Measurements from ENCODE around the gene TRPM3.

Gene TRPM3

DNA sequence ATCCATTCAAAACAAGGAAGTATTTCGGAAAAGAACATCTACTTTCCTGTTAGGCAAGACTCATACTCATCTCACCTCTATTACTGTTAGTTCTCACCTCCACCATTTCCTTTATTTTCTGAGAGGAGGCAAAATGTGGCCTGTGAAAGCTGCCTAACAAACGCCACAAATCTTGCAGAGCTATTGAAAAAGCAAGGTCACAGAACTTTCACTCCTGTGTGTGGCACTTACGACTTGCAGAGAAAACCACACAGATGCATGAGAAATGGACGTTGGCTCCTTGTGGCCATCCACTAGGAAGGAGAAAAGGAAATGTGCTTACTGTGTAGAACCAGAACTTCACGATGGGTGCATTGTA lies 511.2 kb downstream of the TRPM3 start:
- TF ChIP-seq, protein P1, sequence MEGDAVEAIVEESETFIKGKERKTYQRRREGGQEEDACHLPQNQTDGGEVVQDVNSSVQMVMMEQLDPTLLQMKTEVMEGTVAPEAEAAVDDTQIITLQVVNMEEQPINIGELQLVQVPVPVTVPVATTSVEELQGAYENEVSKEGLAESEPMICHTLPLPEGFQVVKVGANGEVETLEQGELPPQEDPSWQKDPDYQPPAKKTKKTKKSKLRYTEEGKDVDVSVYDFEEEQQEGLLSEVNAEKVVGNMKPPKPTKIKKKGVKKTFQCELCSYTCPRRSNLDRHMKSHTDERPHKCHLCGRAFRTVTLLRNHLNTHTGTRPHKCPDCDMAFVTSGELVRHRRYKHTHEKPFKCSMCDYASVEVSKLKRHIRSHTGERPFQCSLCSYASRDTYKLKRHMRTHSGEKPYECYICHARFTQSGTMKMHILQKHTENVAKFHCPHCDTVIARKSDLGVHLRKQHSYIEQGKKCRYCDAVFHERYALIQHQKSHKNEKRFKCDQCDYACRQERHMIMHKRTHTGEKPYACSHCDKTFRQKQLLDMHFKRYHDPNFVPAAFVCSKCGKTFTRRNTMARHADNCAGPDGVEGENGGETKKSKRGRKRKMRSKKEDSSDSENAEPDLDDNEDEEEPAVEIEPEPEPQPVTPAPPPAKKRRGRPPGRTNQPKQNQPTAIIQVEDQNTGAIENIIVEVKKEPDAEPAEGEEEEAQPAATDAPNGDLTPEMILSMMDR (IDR thresholded peaks at IDR 0.05; ENCODE audit: low read depth, low read length, missing control alignments): no peak
- Histone ChIP-seq H3K36me3 (replicated peaks) (no peaks in the 10 kb centered on the region), H3K4me3 (ENCODE audit: low read depth, low read length) (no peak overlapping the region), H3K27ac (no peak overlapping the region), H3K27me3 (replicated peaks) (no peaks in the 10 kb centered on the region)
- in situ Hi-C loops (cut with HindIII; ENCODE audit: low pct_ligation_motif_present, low sequenced_read_pairs): no loop called here
- no peak for DNase-seq

DNA sequence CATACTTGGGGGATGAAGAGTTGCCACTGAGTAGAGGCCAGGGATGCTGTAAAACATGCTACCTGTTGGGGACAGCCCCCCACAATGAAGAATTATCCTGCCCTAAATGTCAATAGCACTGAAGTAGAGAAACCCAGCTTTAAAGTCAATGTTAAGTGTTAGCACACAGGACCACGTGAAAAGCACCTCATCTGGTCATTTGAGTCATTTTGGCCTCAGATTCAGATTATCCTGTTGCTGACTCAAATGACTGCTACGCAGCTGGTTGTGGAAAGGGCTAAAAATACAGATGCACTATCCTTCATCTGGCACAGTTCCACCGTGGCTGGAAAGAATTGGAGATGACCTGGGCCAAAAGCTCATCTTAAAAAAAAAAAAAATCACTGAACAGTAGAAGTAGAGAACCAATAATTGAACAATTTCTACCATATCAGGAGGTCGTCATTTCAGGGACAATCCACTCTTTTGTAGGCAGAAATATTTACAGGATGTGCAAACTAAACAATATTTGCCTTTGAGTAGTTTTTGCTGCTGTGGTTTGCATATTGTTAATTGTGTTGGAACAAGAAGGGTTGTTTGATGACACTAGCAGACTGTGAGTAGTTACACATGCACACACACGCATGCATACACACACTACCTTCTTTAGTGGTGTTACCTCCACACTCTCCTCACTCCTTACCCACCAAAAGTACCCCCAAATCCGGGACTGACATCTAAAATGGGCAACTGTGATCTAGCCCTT lies 511.7 kb downstream of the TRPM3 start:
- no peaks in the 10 kb centered on the region for H3K36me3 ChIP-seq (replicated peaks)
- TF ChIP-seq, protein P1 (IDR thresholded peaks at IDR 0.05; ENCODE audit: low read depth, low read length, missing control alignments): no peak
- peak overlapping the region; percentile 38 for H3K27ac ChIP-seq
- H3K4me3 ChIP-seq (ENCODE audit: low read depth, low read length): no peak overlapping the region
- peak; percentile 94 for DNase-seq
- in situ Hi-C loops (cut with HindIII; ENCODE audit: low pct_ligation_motif_present, low sequenced_read_pairs): no loop called here
- no peaks in the 10 kb centered on the region for H3K27me3 ChIP-seq (replicated peaks)

DNA sequence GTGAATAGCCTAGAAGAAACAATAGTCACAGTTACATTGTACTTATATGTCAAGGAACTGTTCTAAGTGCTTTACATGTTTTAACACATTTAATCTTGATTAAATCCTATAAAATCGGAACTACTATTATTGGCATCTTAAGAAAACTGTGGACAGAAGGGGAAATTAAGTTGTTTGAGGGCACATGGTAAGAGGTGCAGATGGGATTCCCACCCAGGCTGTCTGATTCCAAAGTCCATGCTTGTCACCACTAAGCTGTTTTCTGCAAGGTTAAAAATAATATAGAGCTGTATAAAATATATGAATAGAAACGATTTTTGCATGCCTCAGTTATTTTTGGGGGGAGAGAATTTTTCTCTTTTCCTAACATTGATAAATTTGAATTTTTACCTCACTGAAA lies 512.4 kb downstream of the TRPM3 start:
- TF ChIP-seq, protein P1 (IDR thresholded peaks at IDR 0.05; ENCODE audit: low read depth, low read length, missing control alignments): no peak
- Histone ChIP-seq H3K27me3 (replicated peaks) (no peaks in the 10 kb centered on the region), H3K36me3 (replicated peaks) (no peaks in the 10 kb centered on the region), H3K27ac (peak overlapping the region; percentile 38), H3K4me3 (ENCODE audit: low read depth, low read length) (no peak overlapping the region)
- no peak for DNase-seq
- in situ Hi-C loops (cut with HindIII; ENCODE audit: low pct_ligation_motif_present, low sequenced_read_pairs): no loop called here

DNA sequence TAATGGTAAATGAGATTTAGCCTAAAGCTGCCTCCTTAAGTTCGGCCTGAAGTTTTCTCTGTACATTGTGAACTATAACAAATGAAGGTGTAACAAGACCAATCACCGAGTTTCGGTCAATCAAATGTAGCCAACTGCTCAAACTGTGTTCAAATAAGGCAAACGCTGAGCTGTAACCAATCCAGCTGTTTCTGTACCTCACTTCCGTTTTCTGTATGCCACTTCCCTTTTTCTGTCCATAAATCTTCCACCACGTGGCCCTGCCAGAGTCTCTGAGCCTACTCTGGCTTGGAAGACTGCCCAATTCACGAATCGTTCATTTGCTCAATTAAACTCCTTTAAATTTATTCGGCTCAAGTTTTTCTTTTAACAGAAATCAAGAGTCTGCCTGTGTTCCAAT lies 513.5 kb downstream of the TRPM3 start:
- DNase-seq: no peak

DNA sequence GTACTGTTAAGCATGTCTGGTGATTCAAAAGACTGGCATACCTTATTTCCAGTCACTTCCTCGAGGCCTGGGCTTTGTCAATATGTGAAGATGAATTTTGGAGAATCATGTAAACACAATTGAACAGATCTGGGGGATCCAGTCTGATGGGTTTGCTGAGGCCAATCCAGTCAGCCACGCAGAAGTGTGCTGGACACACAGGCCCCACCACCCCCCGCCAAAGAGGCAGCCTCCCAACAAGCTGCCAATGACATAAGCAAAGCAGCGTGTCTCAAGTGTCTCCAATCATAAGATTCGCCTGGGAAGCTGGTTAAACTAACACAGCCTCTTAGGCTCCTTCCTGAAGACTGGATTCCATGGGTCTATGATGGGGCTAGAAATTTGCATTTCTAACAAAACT lies 514.1 kb downstream of the TRPM3 start:
- Histone ChIP-seq H3K4me3 (ENCODE audit: low read depth, low read length) (no peak overlapping the region), H3K27me3 (replicated peaks) (no peaks in the 10 kb centered on the region), H3K36me3 (replicated peaks) (no peaks in the 10 kb centered on the region), H3K27ac (no peak overlapping the region)
- in situ Hi-C loops (cut with HindIII; ENCODE audit: low pct_ligation_motif_present, low sequenced_read_pairs): no loop called here
- no peak for DNase-seq
- TF ChIP-seq, protein P1 (IDR thresholded peaks at IDR 0.05; ENCODE audit: low read depth, low read length, missing control alignments): no peak

More for the DNA sequence above, 513.5 kb downstream of the TRPM3 start:
- no peaks in the 10 kb centered on the region for H3K27me3 ChIP-seq (replicated peaks)
- no peak overlapping the region for H3K4me3 ChIP-seq (ENCODE audit: low read depth, low read length)
- H3K27ac ChIP-seq: no peak overlapping the region
- no peaks in the 10 kb centered on the region for H3K36me3 ChIP-seq (replicated peaks)
- TF ChIP-seq, protein P1 (IDR thresholded peaks at IDR 0.05; ENCODE audit: low read depth, low read length, missing control alignments): no peak
- in situ Hi-C loops (cut with HindIII; ENCODE audit: low pct_ligation_motif_present, low sequenced_read_pairs): no loop called here

DNA sequence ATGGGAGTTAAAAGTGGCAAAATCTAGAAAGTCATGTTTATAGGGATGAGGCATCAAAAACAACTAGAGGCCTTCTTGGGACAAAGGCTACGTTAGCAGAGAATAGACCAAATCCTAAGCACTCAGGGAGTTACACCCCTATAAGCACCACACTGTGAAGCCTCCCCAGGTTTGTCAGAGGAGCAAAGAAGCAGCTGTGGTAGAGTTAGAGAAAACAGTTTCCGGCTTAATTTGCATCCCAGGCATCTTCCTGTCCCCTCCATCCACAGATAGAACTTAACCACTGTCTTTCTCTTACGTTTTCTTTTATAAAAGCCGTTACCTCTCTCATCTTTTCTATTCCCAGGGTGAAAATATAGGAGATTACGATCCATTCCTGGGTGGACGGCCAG lies 518.4 kb downstream of the TRPM3 start:
- TF ChIP-seq, protein P1 (IDR thresholded peaks at IDR 0.05; ENCODE audit: low read depth, low read length, missing control alignments): no peak
- H3K4me3 ChIP-seq (ENCODE audit: low read depth, low read length): no peak overlapping the region
- H3K27ac ChIP-seq: no peak overlapping the region

More for the DNA sequence above, 518.4 kb downstream of the TRPM3 start:
- in situ Hi-C loops (cut with HindIII; ENCODE audit: low pct_ligation_motif_present, low sequenced_read_pairs): no loop called here
- no peak for DNase-seq
- Histone ChIP-seq H3K27me3 (replicated peaks) (no peaks in the 10 kb centered on the region), H3K36me3 (replicated peaks) (no peaks in the 10 kb centered on the region)
